SIG-M5 (cell line): ENCODE data around the gene ARTN.
A peak's percentile ranks its signal among the peaks of the same experiment; 100 is the strongest.

ENCODE experiments used
- DNase-seq: peaks from one replicate; lab custom pipeline; 2025; lab: John Stamatoyannopoulos, UW

The ARTN gene

GRCh38 chr1:43925846-43926245 lies 7.8 kb upstream of the ARTN start:
- DNase-seq = no peak

DNA sequence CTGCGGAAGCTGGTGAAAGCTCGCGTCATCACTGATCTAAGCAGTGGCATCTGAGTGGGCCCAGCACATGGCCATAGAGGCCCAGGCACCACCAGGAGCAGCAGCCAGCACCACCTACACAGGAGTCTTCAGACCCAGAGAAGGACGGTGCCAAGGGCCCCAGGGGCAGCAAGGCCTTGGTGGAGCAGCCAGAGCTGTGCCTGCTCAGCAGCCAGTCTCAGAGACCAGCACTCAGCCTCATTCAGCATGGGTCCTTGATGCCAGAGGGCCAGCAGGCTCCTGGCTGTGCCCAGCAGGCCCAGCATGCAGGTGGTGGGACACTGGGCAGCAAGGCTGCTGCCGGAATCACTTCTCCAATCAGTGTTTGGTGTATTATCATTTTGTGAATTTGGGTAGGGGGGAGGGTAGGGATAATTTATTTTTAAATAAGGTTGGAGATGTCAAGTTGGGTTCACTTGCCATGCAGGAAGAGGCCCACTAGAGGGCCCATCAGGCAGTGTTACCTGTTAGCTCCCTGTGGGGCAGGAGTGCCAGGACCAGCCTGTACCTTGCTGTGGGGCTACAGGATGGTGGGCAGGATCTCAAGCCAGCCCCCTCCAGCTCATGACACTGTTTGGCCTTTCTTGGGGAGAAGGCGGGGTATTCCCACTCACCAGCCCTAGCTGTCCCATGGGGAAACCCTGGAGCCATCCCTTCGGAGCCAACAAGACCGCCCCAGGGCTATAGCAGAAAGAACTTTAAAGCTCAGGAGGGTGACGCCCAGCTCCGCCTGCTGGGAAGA lies 3.2 kb upstream of the ARTN start:
- no peak for DNase-seq

- no peak for DNase-seq
Observed at GRCh38 chr1:43930949-43931275, 2.7 kb upstream of the ARTN start.

- no peak for DNase-seq
Observed at GRCh38 chr1:43931711-43932660, 1.6 kb upstream of the ARTN start.

DNA sequence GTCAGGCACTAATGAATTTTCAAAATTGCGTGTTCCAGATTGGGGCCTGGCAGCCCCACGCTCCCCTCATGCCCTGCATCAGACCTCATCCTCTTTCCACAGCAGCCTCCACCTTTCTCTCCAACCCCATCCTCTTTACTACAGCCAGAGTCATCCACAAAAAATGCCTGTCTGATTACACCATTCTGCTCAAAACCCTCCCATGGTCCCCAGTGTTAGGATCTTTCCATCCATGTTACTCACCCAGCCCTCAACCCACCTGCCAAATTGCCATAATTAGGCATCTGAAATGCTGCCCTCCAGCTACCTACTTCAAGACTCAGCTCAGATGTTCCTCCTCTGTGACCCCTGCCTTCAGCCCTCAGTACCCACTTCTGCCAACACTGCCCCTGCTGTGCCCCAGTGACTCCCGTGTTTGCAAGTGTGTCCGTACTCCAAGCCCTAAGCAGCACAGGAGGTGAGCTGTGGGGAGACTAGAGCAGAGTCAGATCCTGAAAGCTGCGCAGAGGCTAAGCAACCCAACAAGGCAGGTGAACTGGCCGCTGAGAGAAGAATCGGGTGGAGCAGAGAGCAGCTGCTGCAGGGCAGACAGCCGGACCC lies 715 bp upstream of the ARTN start:
- DNase-seq = no peak

GRCh38 chr1:43934101-43934985 lies 742 bp downstream of the ARTN start:
- no peak for DNase-seq

- DNase-seq = no peak
Observed at GRCh38 chr1:43934986-43935324, 1.4 kb downstream of the ARTN start.

- no peak for DNase-seq
Observed at GRCh38 chr1:43935711-43936427, 2.3 kb downstream of the ARTN start.

- no peak for DNase-seq
Observed at GRCh38 chr1:43936431-43937151, 3.0 kb downstream of the ARTN start.

GRCh38 chr1:43937179-43937865 lies 3.7 kb downstream of the ARTN start:
- no peak for DNase-seq

DNA sequence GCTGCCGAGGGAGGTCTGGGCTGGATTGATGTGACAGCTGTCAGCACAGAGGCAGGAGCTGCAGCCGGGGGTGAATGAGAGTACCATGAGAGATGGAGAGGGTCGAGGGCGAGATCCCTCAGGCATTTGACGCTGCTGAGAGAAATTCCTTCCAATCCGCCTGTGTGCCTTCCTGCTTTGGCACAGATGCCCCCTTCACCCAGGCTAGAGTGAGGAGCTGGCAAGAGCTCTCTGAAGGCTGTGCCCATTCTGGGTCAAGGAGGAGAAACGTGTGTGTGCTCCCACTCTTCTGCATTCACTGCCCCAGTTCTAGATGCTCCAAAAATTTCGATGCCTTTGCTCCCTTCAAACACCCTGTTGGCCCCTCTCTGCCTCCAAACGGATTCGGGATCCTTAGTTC lies 4.8 kb downstream of the ARTN start:
- DNase-seq = no peak

DNA sequence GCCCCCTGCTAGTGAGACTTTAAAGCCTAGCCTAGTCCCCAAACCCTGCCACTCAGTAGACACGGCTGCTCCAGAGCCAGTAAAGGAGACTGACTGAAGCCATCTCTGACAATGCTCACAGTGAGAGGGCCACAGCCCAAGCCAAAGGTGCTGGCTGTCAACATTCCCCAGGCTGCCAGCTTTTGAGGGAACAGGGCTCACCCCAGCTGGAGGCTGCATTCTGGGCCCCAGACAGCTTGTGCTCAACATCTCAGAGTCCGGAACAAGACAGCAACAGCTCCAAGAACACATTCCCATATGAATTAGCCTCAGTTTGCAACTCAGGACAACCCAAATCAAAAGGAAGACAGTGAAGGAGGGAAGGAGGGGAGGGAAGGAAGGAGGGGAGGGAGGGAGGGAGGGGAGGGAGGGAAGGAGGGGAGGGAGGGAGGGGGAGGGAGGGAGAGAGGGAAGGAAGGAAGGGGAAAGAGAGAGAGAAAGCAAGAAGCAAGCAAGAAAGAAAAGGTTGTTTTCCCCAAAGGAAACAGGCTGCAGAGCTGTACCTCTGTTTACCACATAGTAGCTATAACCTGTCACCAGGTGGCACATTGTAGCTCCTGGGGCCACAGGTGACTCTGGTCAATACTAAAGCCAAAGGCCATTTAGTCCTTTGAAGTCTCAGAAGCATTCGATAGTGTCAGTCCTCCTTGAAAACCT lies 5.4 kb downstream of the ARTN start:
- DNase-seq = no peak

- no peak for DNase-seq
Observed at GRCh38 chr1:43942411-43942810, 8.8 kb downstream of the ARTN start.

- DNase-seq = no peak
Observed at GRCh38 chr1:43944860-43945259, 11.3 kb downstream of the ARTN start.

- DNase-seq = no peak
Observed at GRCh38 chr1:43945674-43946235, 12.2 kb downstream of the ARTN start.

DNA sequence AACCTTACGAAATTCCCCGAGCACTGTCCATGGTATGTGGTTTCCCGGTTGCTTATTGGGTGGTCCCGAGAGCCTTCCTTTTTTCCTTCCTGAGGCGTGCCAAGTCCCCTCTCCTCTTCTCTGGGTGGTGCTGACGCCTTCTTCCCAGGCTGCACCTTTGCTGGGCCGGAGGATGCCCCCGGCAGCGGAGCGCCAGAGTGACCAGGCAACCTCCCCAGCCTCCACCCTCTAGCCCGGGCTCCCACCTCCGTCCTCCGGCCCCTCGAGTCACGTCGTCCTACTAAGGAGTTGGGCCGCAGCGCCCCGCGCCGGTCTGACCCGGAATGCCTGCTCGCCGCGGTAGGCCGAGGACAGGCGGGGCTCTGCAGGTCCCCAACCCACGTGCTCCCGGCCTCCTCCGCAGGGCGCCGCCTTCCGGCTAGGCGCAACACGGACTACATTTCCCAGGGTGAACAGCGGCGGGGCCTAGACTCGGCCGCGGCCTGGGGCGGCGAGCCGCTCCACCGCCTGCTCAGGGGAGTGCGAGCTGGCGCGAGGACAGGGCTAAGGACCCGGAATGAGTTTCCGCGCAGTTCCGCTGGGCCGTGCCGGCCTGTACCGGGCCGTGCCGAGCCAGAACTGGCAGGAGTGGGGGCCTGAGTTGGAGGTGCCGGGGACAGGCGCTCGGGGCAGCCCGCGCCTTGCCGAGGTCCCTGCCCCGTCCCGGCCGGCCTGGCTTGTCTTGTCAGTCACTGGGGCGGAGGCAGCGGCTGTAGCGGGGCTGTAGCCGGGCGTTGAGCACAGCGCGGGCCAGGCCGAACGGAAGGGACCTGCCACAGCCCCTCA lies 12.8 kb downstream of the ARTN start, which contains the start of gene IPO13:
Gene IPO13, plus strand, starts transcription at position 715 of the 825 bp plus-strand sequence. CDS start 651 bp downstream, outside the sequence.
- DNase-seq = peak; percentile 79

DNA sequence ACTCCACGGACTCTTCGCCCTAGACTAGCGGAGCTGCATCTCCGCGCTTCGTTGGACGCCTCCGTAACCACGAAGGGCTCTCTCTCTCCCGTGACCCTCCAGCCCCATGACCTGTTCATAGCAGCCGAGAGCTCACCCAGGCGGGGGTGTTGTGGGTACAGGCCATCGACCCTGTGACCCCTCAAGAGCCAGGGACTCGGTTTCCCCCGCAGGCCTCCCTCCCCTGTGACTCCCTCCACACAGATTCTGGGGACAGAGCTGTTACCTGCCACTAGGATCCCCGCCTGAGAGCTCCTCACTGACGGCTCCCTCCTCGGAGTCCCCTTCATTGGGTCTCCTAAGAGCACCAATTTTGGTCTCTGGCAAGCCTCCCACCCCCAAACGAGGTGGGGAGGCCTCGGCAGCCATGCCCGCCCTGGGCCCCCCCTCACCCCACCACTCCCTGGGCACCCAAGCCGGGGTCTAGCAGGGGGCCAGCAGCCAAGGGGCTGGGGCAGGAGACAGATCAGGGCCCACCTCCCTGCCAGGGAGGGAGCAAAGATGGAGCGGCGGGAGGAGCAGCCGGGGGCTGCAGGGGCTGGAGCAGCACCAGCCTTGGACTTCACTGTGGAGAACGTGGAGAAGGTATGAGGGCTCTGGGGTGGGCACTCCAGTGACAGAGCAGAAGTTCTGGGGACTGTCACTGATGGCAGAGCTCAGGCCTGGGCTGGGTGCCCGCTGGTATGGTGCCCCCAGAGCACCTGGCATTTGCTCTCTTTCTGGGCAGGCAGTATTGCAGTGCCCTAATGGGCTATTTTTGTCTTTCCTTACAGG lies 13.7 kb downstream of the ARTN start:
- DNase-seq = no peak
